Vagina (tissue), 2 donors: ENCODE measurements around the gene SCN4B. TPM values are rescaled to one million over a fixed set of nuclear protein-coding genes. Genes with fewer than 3 reads are reported as not detected.

Source experiments
- DNase-seq, 2 donors: peaks; one replicate each; pipeline ENCODE4 v3.0.0-alpha.2; 2017; ENCODE audit errors: extremely low spot score in 2 of 2
- H3K27ac ChIP-seq: fragments of 200-600 bp; sonication (generic); one replicate; pipeline ENCODE4 v1.5.1; 2019
- H3K27me3 ChIP-seq: fragments of 200-600 bp; sonication (generic); one replicate; pipeline ENCODE4 v1.5.1; 2019
- H3K36me3 ChIP-seq, 2 donors: fragments of 200-600 bp; sonication (generic); one replicate each; pipeline ENCODE4 v1.5.1; 2017 to 2019
- H3K4me1 ChIP-seq: fragments of 200-600 bp; sonication (generic); one replicate; pipeline ENCODE4 v1.5.1; 2019
- H3K4me3 ChIP-seq, 2 donors: fragments of 200-600 bp; sonication (generic); 1 replicate in 1 of 2; 2 replicates in 1 of 2; pipeline ENCODE4 v1.5.1; 2016 to 2019
- H3K9me3 ChIP-seq: fragments of 200-600 bp; sonication (generic); one replicate; pipeline ENCODE4 v1.5.1; 2019
- POLR2A ChIP-seq, 2 donors: fragments of 450-650 bp; IDR thresholded peaks; one replicate each; pipeline ENCODE4 v1.6.1; 2017; ENCODE audit warnings: antibody characterized with exemption in 2 of 2, mild to moderate bottlenecking in 2 of 2, moderate library complexity in 2 of 2
- POLR2AphosphoS5 ChIP-seq, 2 donors: sonication (generic); formaldehyde crosslinking; IDR thresholded peaks; one replicate each; pipeline ENCODE4 v1.9.0; 2017; ENCODE audit warnings: antibody characterized with exemption in 2 of 2, mild to moderate bottlenecking in 2 of 2, low read depth in 1 of 2; ENCODE audit not compliant: insufficient read depth in 1 of 2
- intact Hi-C: fragments of 100-400 bp; cut with DNase I; formaldehyde crosslinking; loops from one replicate; pipeline ENCODE4 v1.15.1; 2023
- total RNA-seq: library from RNA; depleted of rRNA; stranded (reverse); fragments of >200 nt; gene quantifications from one replicate; pipeline ENCODE4 v1.2.3, GENCODE V29; 2016
- TF ChIP-seq, protein P1 (sequence below), 3 experiments: fragments of 450-650 bp in 2 of 3; fragments of 200-600 bp in 1 of 3; sonication (generic) in 1 of 3; IDR thresholded peaks; one replicate each; pipeline ENCODE4 v1.5.1; 2017 to 2019; ENCODE audit warnings: antibody characterized with exemption in 3 of 3, mild to moderate bottlenecking in 2 of 3, moderate library complexity in 2 of 3

SCN4B gene
- total RNA-seq, 1 donor from 2014 or later, result 0.98 TPM

GRCh38 chr11:118088531-118088930 lies 64.1 kb downstream of the SCN4B start:
- no peaks in the 10 kb centered on the region for H3K36me3 ChIP-seq
- H3K9me3 ChIP-seq, result no peaks in the 10 kb centered on the region
- TF ChIP-seq, protein P1, sequence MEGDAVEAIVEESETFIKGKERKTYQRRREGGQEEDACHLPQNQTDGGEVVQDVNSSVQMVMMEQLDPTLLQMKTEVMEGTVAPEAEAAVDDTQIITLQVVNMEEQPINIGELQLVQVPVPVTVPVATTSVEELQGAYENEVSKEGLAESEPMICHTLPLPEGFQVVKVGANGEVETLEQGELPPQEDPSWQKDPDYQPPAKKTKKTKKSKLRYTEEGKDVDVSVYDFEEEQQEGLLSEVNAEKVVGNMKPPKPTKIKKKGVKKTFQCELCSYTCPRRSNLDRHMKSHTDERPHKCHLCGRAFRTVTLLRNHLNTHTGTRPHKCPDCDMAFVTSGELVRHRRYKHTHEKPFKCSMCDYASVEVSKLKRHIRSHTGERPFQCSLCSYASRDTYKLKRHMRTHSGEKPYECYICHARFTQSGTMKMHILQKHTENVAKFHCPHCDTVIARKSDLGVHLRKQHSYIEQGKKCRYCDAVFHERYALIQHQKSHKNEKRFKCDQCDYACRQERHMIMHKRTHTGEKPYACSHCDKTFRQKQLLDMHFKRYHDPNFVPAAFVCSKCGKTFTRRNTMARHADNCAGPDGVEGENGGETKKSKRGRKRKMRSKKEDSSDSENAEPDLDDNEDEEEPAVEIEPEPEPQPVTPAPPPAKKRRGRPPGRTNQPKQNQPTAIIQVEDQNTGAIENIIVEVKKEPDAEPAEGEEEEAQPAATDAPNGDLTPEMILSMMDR (IDR thresholded peaks at IDR 0.05), result no peak
- no peak for TF ChIP-seq POLR2AphosphoS5 (IDR thresholded peaks at IDR 0.05; ENCODE audit: insufficient read depth in 1 of 2, low read depth in 1 of 2)
- no peak for TF ChIP-seq POLR2A (IDR thresholded peaks at IDR 0.05)
- DNase-seq, result no peak
- no peak overlapping the region for H3K27ac ChIP-seq
- H3K4me1 ChIP-seq, result peaks cover 14% of the 10 kb centered on the region
- H3K27me3 ChIP-seq, result no peaks in the 10 kb centered on the region
- intact Hi-C loops, result no loop called here
- H3K4me3 ChIP-seq, result no peak overlapping the region

- intact Hi-C loops, result no loop called here
- H3K9me3 ChIP-seq, result no peaks in the 10 kb centered on the region
- no peak for TF ChIP-seq POLR2A (IDR thresholded peaks at IDR 0.05)
- TF ChIP-seq, protein P1 (IDR thresholded peaks at IDR 0.05), result no peak
- TF ChIP-seq POLR2AphosphoS5 (IDR thresholded peaks at IDR 0.05; ENCODE audit: insufficient read depth in 1 of 2, low read depth in 1 of 2), result no peak
- no peak overlapping the region for H3K27ac ChIP-seq
- no peaks in the 10 kb centered on the region for H3K27me3 ChIP-seq
- H3K4me1 ChIP-seq, result peaks cover 14% of the 10 kb centered on the region
- DNase-seq, result no peak
- no peak overlapping the region for H3K4me3 ChIP-seq
- H3K36me3 ChIP-seq, result no peaks in the 10 kb centered on the region
Measured at GRCh38 chr11:118087931-118088330, 64.7 kb downstream of the SCN4B start.

GRCh38 chr11:118086913-118087768 lies 65.5 kb downstream of the SCN4B start, which contains the start of gene SMIM35:
Gene SMIM35 (minus strand): TSS chr11:118086963. CDS start chr11:118086757, 206 bp downstream.
- intact Hi-C loops, result no loop called here
- TF ChIP-seq, protein P1 (IDR thresholded peaks at IDR 0.05), result no peak
- TF ChIP-seq POLR2AphosphoS5 (IDR thresholded peaks at IDR 0.05; ENCODE audit: insufficient read depth in 1 of 2, low read depth in 1 of 2) (no peak), POLR2A (IDR thresholded peaks at IDR 0.05) (no peak)
- no peaks in the 10 kb centered on the region for H3K36me3 ChIP-seq
- no peak within 1 kb of the TSS for H3K4me3 ChIP-seq
- no peak within 1 kb of the TSS for H3K27ac ChIP-seq
- H3K27me3 ChIP-seq, result no peaks in the 10 kb centered on the region
- no peaks in the 10 kb centered on the region for H3K9me3 ChIP-seq
- DNase-seq, result no peak
- H3K4me1 ChIP-seq, result peaks cover 14% of the 10 kb centered on the region

GRCh38 chr11:118084656-118085055 lies 68.0 kb downstream of the SCN4B start:
- Histone ChIP-seq H3K9me3 (no peaks in the 10 kb centered on the region), H3K4me3 (no peak overlapping the region), H3K27me3 (no peaks in the 10 kb centered on the region), H3K36me3 (no peaks in the 10 kb centered on the region), H3K27ac (no peak overlapping the region), H3K4me1 (peaks cover 14% of the 10 kb centered on the region)
- no peak for DNase-seq
- intact Hi-C loops, result no loop called here
- no peak for TF ChIP-seq POLR2AphosphoS5 (IDR thresholded peaks at IDR 0.05; ENCODE audit: insufficient read depth in 1 of 2, low read depth in 1 of 2)
- no peak for TF ChIP-seq POLR2A (IDR thresholded peaks at IDR 0.05)

DNA sequence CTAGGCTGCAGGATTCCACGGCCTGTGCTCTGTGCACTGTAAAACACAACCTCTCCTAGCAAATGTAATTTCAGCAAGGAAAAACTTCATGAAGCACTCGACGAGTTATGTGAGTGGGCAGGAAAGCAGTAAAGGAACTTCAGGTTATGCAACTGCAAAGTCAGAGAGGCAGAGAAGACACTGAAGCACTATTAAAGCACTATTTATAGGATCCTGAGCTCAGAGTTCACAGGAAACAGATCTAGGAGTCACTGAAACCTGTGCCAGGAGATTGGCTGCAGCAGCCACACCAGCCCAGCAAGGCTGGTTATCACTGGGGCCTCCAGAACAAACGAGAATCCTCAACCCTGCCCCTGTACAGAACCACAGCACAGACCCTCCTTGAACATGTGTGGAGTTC lies 68.4 kb downstream of the SCN4B start:
- Histone ChIP-seq H3K27me3 (no peaks in the 10 kb centered on the region), H3K4me1 (peaks cover 14% of the 10 kb centered on the region), H3K9me3 (no peaks in the 10 kb centered on the region), H3K36me3 (no peaks in the 10 kb centered on the region), H3K27ac (no peak overlapping the region), H3K4me3 (no peak overlapping the region)
- DNase-seq, result no peak
- TF ChIP-seq, protein P1 (IDR thresholded peaks at IDR 0.05), result no peak
- peak in 1 of 2 donors; percentile 58 for TF ChIP-seq POLR2AphosphoS5 (IDR thresholded peaks at IDR 0.05; ENCODE audit: insufficient read depth in 1 of 2, low read depth in 1 of 2)
- intact Hi-C loops, result no loop called here

Other genes with a start within 250 kb of the SCN4B start
- 9.6 TPM for gene TMPRSS13, start 223.4 kb downstream of the SCN4B start, total RNA-seq
- gene IL10RA, start 166.4 kb downstream of the SCN4B start, total RNA-seq, result 29.0 TPM
- 20.9 TPM for gene TMPRSS4, start 75.7 kb downstream of the SCN4B start, total RNA-seq
- gene SMIM35, start 65.9 kb downstream of the SCN4B start, total RNA-seq, result not detected
- gene SCN2B, start 23.8 kb upstream of the SCN4B start, total RNA-seq, result 0.49 TPM
- 17.2 TPM for gene JAML, start 72.2 kb upstream of the SCN4B start, total RNA-seq
- 9.1 TPM for gene MPZL3, start 99.5 kb upstream of the SCN4B start, total RNA-seq
- 165 TPM for gene MPZL2, start 111.5 kb upstream of the SCN4B start, total RNA-seq
- gene CD3E, start 151.9 kb upstream of the SCN4B start, total RNA-seq, result 6.9 TPM
- 13.8 TPM for gene CD3D, start 189.9 kb upstream of the SCN4B start, total RNA-seq
- gene CD3G, start 191.5 kb upstream of the SCN4B start, total RNA-seq, result 2.2 TPM
- gene UBE4A, start 206.8 kb upstream of the SCN4B start, total RNA-seq, result 31.9 TPM
- gene ATP5MG, start 248.8 kb upstream of the SCN4B start, total RNA-seq, result 169 TPM